ENCODE measurements around the gene MACROD2.
"Not testable (repeated sequence)": the region's sequence is repeated elsewhere in the genome, so short reads cannot be mapped to it uniquely, and the experiment has no call there.

The MACROD2 gene

GRCh38 chr20:15977026-15977425 lies 1981.7 kb downstream of the MACROD2 start:
- DNase-seq (ENCODE audit: low read depth) = no peak

GRCh38 chr20:15977758-15978157 lies 1982.4 kb downstream of the MACROD2 start:
- no peak for DNase-seq (ENCODE audit: low read depth)

GRCh38 chr20:15985494-15986368 lies 1990.4 kb downstream of the MACROD2 start:
- DNase-seq (ENCODE audit: low read depth) = not testable (repeated sequence)

- DNase-seq (ENCODE audit: low read depth) = no peak
Measured at GRCh38 chr20:15986690-15987089, 1991.4 kb downstream of the MACROD2 start.

- DNase-seq (ENCODE audit: low read depth) = no peak
Measured at GRCh38 chr20:15991279-15991678, 1996.0 kb downstream of the MACROD2 start.

GRCh38 chr20:15992564-15992963 lies 1997.2 kb downstream of the MACROD2 start:
- no peak for DNase-seq (ENCODE audit: low read depth)

- no peak for DNase-seq (ENCODE audit: low read depth)
Measured at GRCh38 chr20:16000112-16000511, 2004.8 kb downstream of the MACROD2 start.

- no peak for DNase-seq (ENCODE audit: low read depth)
Measured at GRCh38 chr20:16001286-16001685, 2006.0 kb downstream of the MACROD2 start.

GRCh38 chr20:16003310-16003709 lies 2008.0 kb downstream of the MACROD2 start:
- no peak for DNase-seq (ENCODE audit: low read depth)

GRCh38 chr20:16004108-16004854 lies 2009.0 kb downstream of the MACROD2 start:
- no peak for DNase-seq (ENCODE audit: low read depth)

- no peak for DNase-seq (ENCODE audit: low read depth)
Measured at GRCh38 chr20:16005021-16005914, 2010.0 kb downstream of the MACROD2 start.

GRCh38 chr20:16005915-16006493 lies 2010.7 kb downstream of the MACROD2 start:
- DNase-seq (ENCODE audit: low read depth) = no peak

- DNase-seq (ENCODE audit: low read depth) = no peak
Measured at GRCh38 chr20:16007164-16007563, 2011.8 kb downstream of the MACROD2 start.

- no peak for DNase-seq (ENCODE audit: low read depth)
Measured at GRCh38 chr20:16007962-16008361, 2012.6 kb downstream of the MACROD2 start.

GRCh38 chr20:16011056-16011455 lies 2015.7 kb downstream of the MACROD2 start:
- DNase-seq (ENCODE audit: low read depth) = no peak

- no peak for DNase-seq (ENCODE audit: low read depth)
Measured at GRCh38 chr20:16011519-16011918, 2016.2 kb downstream of the MACROD2 start.

GRCh38 chr20:16012934-16013333 lies 2017.6 kb downstream of the MACROD2 start:
- not testable (repeated sequence) for DNase-seq (ENCODE audit: low read depth)

GRCh38 chr20:16013631-16014030 lies 2018.3 kb downstream of the MACROD2 start:
- no peak for DNase-seq (ENCODE audit: low read depth)

GRCh38 chr20:16014436-16014835 lies 2019.1 kb downstream of the MACROD2 start:
- DNase-seq (ENCODE audit: low read depth) = no peak

- DNase-seq (ENCODE audit: low read depth) = no peak
Measured at GRCh38 chr20:16017656-16018055, 2022.3 kb downstream of the MACROD2 start.

- no peak for DNase-seq (ENCODE audit: low read depth)
Measured at GRCh38 chr20:16018881-16019280, 2023.6 kb downstream of the MACROD2 start.

- no peak for DNase-seq (ENCODE audit: low read depth)
Measured at GRCh38 chr20:16020971-16021370, 2025.7 kb downstream of the MACROD2 start.

All from stimulated activated CD8-positive, alpha-beta memory T cell treated with anti-CD3 and anti-CD28 coated beads, Interleukin-15, amount 100 ng/mL, for 24 hours (primary cell).